ENCODE data around the gene NOBOX. TPM values are rescaled to one million over a fixed set of nuclear protein-coding genes. Genes with fewer than 3 reads are reported as not detected.
"Not testable (repeated sequence)": the region's sequence is repeated elsewhere in the genome, so short reads cannot be mapped to it uniquely, and the experiment has no call there.

The NOBOX gene
- total RNA-seq (2014; rRNA removed; shearing (Covaris generic)), result not detected in 2 replicates

GRCh38 chr7:144403649-144404061 lies at the start of gene NOBOX:
NOBOX (minus strand) TSS chr7:144403693.
- DNase-seq (ENCODE audit: low read depth), result no peak

DNA sequence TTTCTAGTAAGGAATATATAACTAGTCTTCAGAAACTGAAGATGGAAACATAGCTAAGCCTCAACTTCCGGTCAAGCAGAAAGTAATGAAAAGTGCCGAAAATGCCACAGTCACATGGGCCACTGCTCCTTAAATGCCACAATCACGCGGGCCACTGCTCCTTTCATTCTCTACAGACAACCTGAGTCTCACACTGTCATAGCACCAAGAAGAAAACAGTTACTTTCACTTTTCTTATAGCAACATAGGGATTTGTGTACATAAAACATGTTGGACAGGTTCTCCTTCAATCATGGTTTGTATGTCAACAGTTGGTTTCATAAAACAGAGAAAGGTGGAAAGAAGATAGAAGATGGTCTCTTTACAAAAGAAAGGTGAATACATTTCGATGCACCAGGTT lies 48.6 kb upstream of the NOBOX start:
- DNase-seq (ENCODE audit: low read depth), result no peak

- DNase-seq (ENCODE audit: low read depth), result no peak
Observed at GRCh38 chr7:144445590-144445989, 42.1 kb upstream of the NOBOX start.

- DNase-seq (ENCODE audit: low read depth), result no peak
Observed at GRCh38 chr7:144439717-144440205, 36.3 kb upstream of the NOBOX start.

- DNase-seq (ENCODE audit: low read depth), result no peak
Observed at GRCh38 chr7:144438759-144439158, 35.3 kb upstream of the NOBOX start.

DNA sequence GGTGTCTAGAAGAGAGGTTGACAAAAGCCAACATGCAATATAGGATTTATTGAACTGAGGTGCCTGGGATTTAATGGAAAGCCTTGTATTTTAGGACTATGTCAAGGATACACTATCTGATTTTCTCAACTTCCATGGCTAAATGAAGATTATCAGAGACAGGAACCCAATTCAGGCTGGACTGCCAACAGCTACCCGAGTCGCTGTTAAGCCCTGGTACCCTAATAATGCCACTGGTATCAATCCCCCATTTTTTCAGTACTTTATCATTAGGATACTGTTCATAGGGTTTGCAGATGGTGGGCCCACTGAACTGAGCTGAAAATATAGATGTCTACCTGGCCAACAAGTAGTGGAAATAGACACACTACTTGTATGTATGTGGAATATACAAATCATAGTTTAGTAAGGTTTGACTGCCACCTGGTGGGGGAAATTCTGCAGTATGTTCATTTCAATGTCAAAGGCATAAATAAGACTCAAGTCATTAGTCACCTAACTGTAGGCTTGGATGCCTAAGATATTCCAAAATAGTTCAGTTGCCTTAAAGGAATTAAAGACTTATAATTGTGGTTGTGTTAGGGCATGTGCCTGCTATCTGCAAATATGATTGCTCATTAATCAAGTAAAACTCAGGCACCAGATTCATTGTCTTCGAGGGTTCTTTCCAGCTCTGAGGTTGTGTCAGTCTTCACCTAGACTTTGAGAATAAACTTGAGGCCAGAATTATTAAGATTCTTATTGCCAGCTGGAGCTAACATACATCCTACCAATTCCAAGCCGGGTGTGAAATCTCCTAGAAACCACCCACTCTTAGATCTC lies 34.1 kb upstream of the NOBOX start:
- DNase-seq (ENCODE audit: low read depth), result peak; percentile 65

DNA sequence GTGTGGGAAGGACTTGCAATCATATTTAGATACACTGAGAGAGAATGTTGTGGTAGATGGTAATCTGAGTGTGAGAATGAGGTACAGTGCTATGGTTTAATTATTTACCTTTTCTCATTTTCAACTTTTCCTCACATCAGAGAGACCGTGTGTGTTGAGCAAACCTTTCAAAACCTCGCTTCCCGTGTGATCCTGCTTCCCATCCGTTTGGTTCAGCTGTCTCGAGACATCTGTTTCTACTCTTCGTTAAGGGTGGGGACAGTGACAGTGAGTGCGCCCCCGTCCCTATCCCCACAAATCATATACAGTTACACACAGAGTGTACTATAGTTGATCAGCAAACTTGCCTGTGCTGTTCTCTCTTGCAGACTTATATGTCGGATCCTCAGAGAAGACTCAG lies 33.0 kb upstream of the NOBOX start:
- no peak for DNase-seq (ENCODE audit: low read depth)

DNA sequence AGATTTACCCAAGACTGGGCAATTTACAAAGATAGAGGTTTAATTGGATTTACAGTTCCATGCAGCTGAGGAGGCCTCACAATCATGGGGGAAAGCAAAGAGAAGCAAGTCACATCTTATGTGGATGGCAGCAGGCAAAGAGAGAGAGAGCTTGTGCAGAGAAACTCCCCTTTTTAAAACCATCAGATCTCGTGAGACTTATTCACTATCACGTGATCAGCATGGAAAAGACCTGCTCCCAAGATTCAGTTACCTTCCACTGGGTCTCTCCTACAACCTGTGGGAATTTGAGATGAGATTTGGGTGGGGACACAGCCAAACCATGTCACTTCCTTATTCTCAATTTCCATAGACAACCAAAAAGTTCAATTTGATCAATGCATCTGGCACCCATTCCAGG lies 24.9 kb upstream of the NOBOX start:
- no peak for DNase-seq (ENCODE audit: low read depth)

- DNase-seq (ENCODE audit: low read depth), result not testable (repeated sequence)
Observed at GRCh38 chr7:144427539-144427938, 24.0 kb upstream of the NOBOX start.

DNA sequence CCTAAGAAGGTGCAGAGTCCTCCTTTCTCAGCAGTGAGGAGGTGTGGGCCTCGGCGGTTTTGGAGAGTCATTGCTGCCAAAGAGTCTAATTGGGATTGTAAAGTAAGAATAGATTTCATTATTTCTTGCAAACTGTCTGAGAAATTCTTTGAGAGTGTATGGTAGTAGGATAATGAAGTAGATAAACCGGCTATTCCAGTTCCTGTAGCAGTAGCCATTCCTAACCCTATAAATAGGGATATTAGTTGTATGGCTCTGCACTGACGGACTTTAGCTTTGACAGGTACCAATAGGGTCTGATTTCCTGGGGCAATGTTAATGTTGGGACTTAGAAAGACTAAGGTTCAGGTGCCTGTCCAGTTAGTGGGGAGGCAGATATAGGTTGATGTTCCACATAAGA lies 15.4 kb upstream of the NOBOX start:
- DNase-seq (ENCODE audit: low read depth), result not testable (repeated sequence)

DNA sequence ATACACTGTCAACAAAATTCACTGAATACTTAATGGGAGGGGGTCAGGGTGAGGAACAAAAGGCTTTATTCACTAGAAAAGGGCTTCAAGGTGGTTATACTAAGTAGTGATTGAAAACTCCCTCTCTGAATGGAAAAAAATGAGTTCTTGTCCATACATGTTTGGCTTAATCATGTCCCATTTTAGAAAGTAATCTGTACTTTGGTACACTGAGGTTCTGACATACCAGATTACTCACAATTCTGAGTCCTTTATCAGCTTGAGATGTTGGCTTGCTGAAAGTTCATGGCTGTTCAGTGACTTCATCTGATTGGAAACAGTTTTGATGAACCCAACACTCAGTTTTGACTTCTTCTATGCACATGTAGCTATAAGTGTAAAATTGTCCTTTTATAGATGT lies 12.8 kb upstream of the NOBOX start:
- DNase-seq (ENCODE audit: low read depth), result no peak

DNA sequence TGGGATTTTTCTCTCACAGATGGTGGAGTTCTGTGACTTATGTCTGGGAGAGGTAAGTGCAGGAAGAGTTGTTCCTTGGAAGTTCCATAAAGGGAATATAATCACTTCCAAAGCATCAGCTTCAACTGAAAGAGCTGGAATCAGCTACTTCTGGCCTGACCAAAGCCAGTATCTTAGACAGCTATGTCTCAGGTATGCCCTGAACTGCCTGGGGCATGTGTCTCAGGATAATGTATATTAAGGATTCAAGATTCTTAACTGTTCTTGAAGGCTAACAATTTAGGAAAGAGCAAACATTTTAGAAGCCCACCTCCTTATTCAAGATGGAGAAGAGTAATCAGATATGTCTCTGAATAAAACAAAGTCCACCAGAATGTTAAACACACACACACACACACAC lies 12.4 kb upstream of the NOBOX start:
- no peak for DNase-seq (ENCODE audit: low read depth)

DNA sequence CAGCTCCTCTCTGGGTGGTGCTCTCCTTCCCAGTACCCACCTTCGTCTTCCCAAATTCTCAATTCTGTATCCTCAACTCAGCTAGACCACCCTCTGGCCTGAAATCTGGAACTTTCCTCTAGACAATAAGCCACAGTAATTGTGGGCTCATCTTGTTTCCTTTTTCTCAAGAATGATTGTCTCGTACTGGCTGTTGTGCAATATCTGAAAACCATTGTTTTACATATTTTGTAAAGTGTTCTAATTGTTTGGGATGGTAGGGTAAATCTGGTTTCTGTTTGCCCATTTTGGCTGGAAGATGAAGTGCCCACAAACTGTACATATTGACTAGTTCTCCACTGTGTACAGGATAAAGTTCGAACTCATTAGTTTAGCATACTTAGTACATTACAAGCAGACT lies 11.3 kb upstream of the NOBOX start:
- no peak for DNase-seq (ENCODE audit: low read depth)

DNA sequence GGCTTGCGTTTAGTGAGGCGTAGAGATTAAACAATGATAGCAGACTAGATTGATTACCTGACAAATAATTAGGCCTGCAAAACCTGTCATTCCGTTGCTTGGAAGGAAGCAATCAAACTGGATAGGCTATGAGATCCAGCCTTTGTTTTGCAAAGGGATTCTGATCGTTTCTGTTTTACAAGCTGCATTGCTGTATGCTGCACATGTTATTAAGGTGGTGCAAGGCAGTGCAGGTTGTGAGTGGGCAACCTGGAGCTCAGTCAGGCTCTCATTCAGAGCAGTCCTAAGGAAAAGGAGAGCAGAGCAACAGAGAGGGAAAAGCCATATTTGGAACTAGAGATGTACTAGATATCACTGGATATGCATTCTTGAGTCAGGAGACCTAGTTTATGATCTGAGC lies 6.9 kb upstream of the NOBOX start:
- no peak for DNase-seq (ENCODE audit: low read depth)

GRCh38 chr7:144408121-144408520 lies 4.6 kb upstream of the NOBOX start:
- no peak for DNase-seq (ENCODE audit: low read depth)

- no peak for DNase-seq (ENCODE audit: low read depth)
Observed at GRCh38 chr7:144407266-144407931, 3.9 kb upstream of the NOBOX start.

- no peak for DNase-seq (ENCODE audit: low read depth)
Observed at GRCh38 chr7:144404946-144405345, 1.5 kb upstream of the NOBOX start.

DNA sequence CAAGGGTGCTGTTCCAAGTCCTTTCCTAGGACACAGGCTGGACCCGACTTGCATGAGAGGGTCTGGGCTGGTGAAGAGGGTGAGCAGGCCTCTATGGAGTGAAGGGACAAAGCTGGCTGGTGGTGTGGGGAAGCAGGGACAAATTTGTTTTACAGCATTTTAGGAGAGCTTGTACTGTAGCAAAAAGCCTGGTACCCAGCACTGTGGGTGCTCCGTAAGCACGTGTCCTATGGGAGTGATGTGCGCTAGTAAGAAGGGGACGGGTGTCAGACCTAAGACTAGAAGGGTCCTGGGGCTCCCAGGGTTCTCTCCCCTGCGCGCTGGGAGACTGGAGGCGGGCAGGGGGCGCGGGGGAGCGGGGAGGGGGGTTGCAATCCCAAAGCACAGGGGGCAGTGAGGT lies 391 bp downstream of the NOBOX start:
- DNase-seq (ENCODE audit: low read depth), result no peak

- DNase-seq (ENCODE audit: low read depth), result no peak
Observed at GRCh38 chr7:144401490-144401889, 2.0 kb downstream of the NOBOX start.

- no peak for DNase-seq (ENCODE audit: low read depth)
Observed at GRCh38 chr7:144399946-144400345, 3.5 kb downstream of the NOBOX start.

DNA sequence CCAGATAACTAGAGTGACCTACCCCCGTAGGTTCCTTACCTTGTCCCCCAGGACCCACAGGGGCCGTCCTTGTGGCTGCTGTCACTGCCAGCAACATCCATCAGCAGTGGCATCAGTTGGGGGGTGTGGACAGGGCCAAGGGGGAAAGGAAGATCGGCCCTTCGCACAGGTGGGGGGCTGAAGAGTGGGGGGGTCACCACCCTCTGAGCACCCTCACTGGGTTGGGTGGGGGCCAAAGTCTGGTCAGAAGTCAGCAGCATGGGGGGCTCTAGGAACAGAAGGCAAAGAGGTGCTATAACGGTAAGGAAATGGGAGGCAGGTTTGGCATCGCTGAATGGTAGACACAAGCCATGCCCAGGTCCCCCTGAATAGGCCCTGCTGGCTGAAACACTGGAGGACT lies 4.6 kb downstream of the NOBOX start:
- no peak for DNase-seq (ENCODE audit: low read depth)

DNA sequence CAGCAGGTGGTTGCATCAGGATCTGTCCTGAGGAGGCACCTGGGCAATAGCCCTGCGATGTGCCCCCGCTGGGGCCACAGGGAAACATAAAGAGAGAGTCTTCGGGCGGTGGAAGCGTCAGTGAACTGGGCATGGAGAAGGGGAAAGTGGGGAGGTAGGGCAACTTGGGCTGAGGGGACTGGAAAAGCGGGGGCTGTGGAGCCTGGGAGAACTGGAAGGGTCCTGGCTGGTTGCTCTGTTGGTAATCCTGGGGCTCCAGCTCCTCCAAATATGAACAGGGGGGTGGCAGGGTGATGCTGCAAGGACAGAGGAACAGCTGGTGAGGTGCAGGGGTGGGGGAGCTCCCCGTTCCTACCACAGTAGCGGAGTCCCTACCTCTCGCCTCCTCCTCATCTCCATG lies 5.2 kb downstream of the NOBOX start:
- DNase-seq (ENCODE audit: low read depth), result no peak

DNA sequence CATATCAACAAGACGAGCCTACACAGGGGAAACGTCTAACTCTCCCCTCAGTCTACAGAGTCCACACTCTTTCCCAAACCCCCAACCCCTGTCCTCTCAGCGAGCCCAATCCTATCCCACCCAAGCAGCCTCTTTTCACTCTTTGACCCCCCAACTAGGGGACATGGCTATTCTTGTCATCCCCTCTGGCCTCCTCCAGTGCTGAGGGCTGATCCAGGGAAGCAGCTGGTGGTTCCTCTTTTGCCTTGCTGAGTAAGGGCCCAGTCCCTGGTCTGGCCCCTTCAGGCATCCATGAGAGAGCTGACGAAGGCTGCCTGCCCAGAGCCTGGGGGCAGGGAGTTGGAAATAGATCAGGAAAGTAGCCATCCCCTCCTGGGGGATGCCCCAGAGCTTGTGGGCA lies 6.4 kb downstream of the NOBOX start:
- no peak for DNase-seq (ENCODE audit: low read depth)
